HG03565 (cell line): ENCODE data around the gene OR12D3.
"Not testable (repeated sequence)": the region's sequence is repeated elsewhere in the genome, so short reads cannot be mapped to it uniquely, and the experiment has no call there.

ENCODE experiments used
- ATAC-seq: cut with Tn5 transposase; IDR thresholded peaks from one replicate; pipeline ENCODE4 v1.9.1; 2021; ENCODE audit warnings: mild to moderate bottlenecking, moderate library complexity; ENCODE audit not compliant: unreplicated experiment

Gene OR12D3

GRCh38 chr6:29375191-29375590 lies at the start of gene OR12D3:
Gene OR12D3, minus strand, starts transcription at chr6:29375291. Its CDS starts 4 bp downstream, at chr6:29375287.
- ATAC-seq: no peak

GRCh38 chr6:29424575-29424974 lies 49.5 kb upstream of the OR12D3 start:
- no peak for ATAC-seq

GRCh38 chr6:29424168-29424567 lies 49.1 kb upstream of the OR12D3 start:
- ATAC-seq: no peak

- no peak for ATAC-seq
Measured at GRCh38 chr6:29419516-29419915, 44.4 kb upstream of the OR12D3 start.

GRCh38 chr6:29414588-29414987 lies 39.5 kb upstream of the OR12D3 start, which contains the start of gene OR12D1:
Gene OR12D1, plus strand, starts transcription at chr6:29414928.
- no peak for ATAC-seq

GRCh38 chr6:29403801-29404200 lies 28.7 kb upstream of the OR12D3 start:
- ATAC-seq: no peak

- no peak for ATAC-seq
Measured at GRCh38 chr6:29399525-29399924, 24.4 kb upstream of the OR12D3 start.

GRCh38 chr6:29395331-29395730 lies 20.2 kb upstream of the OR12D3 start, which contains the start of gene OR12D2:
Gene OR12D2, plus strand, starts transcription at chr6:29395631. Its CDS starts 1,069 bp downstream, at chr6:29396700.
- ATAC-seq: no peak

GRCh38 chr6:29388533-29388932 lies 13.4 kb upstream of the OR12D3 start:
- no peak for ATAC-seq

GRCh38 chr6:29376003-29376402 lies 912 bp upstream of the OR12D3 start:
- no peak for ATAC-seq

- ATAC-seq: no peak
Measured at GRCh38 chr6:29368765-29369164, 6.3 kb downstream of the OR12D3 start, which contains the start of gene OR5V1. Gene OR5V1, minus strand, starts transcription at chr6:29368865. Its CDS starts 12,670 bp downstream, at chr6:29356195.

GRCh38 chr6:29355603-29356002 lies 19.5 kb downstream of the OR12D3 start:
- ATAC-seq: no peak

GRCh38 chr6:29354980-29355379 lies 20.1 kb downstream of the OR12D3 start:
- no peak for ATAC-seq

- ATAC-seq: not testable (repeated sequence)
Measured at GRCh38 chr6:29349348-29349747, 25.7 kb downstream of the OR12D3 start.

GRCh38 chr6:29345380-29345779 lies 29.7 kb downstream of the OR12D3 start:
- no peak for ATAC-seq

GRCh38 chr6:29336269-29336668 lies 38.8 kb downstream of the OR12D3 start:
- no peak for ATAC-seq

- no peak for ATAC-seq
Measured at GRCh38 chr6:29332676-29333075, 42.4 kb downstream of the OR12D3 start.

GRCh38 chr6:29325777-29326176 lies 49.3 kb downstream of the OR12D3 start:
- ATAC-seq: no peak
